Transverse colon (tissue), 4 donors: ENCODE results near the gene PAN3.

Experiments used
- EP300 ChIP-seq: sonication (generic); formaldehyde crosslinking; IDR thresholded peaks from one replicate; pipeline ENCODE4 v1.6.1; 2017; ENCODE audit warnings: antibody characterized with exemption, low read depth
- POLR2A ChIP-seq: fragments of 450-650 bp; IDR thresholded peaks from one replicate; pipeline ENCODE4 v1.6.1; 2016; ENCODE audit warnings: antibody characterized with exemption, mild to moderate bottlenecking, moderate library complexity
- POLR2AphosphoS5 ChIP-seq, 3 donors: sonication (generic); formaldehyde crosslinking; IDR thresholded peaks; one replicate each; pipeline ENCODE4 v1.6.1; 2016; ENCODE audit warnings: antibody characterized with exemption in 3 of 3
- TF ChIP-seq, protein P1 (sequence below), 5 experiments: fragments of 200-600 bp in 3 of 5; fragments of 450-650 bp in 2 of 5; sonication (generic) in 3 of 5; IDR thresholded peaks; 1 replicate in 2 of 5; 2 replicates in 3 of 5; pipeline ENCODE4 v1.5.1; 2016 to 2017; ENCODE audit warnings: antibody characterized with exemption in 5 of 5, inconsistent platforms in 3 of 5, mild to moderate bottlenecking in 2 of 5, moderate library complexity in 1 of 5

DNA sequence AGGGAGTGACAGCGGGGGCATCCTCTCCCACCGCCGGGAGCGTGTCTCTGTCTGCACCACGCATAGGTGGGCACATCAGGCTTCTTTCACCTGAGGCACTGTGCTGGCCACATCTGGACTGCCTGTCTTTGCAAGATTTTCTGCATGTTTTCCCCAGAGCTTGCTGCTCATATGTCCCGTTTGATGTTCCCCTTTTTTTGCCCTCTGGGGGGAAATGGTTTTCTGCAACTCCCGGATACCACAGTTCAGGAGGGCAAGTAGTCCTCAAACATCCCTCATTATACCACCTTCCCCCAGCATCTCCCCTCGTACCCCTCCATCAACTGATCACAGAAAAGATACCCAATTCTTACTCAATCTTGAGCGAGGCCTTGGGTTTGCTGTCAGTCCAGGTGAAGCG, 168.0 kb downstream of the PAN3 start:
- TF ChIP-seq, protein P1, sequence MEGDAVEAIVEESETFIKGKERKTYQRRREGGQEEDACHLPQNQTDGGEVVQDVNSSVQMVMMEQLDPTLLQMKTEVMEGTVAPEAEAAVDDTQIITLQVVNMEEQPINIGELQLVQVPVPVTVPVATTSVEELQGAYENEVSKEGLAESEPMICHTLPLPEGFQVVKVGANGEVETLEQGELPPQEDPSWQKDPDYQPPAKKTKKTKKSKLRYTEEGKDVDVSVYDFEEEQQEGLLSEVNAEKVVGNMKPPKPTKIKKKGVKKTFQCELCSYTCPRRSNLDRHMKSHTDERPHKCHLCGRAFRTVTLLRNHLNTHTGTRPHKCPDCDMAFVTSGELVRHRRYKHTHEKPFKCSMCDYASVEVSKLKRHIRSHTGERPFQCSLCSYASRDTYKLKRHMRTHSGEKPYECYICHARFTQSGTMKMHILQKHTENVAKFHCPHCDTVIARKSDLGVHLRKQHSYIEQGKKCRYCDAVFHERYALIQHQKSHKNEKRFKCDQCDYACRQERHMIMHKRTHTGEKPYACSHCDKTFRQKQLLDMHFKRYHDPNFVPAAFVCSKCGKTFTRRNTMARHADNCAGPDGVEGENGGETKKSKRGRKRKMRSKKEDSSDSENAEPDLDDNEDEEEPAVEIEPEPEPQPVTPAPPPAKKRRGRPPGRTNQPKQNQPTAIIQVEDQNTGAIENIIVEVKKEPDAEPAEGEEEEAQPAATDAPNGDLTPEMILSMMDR (IDR thresholded peaks at IDR 0.05): no peak
- TF ChIP-seq POLR2A (no peak), POLR2AphosphoS5 (IDR thresholded peaks at IDR 0.05) (no peak), EP300 (no peak)
